ENCODE measurements around the gene UAP1.

Gene UAP1

DNA sequence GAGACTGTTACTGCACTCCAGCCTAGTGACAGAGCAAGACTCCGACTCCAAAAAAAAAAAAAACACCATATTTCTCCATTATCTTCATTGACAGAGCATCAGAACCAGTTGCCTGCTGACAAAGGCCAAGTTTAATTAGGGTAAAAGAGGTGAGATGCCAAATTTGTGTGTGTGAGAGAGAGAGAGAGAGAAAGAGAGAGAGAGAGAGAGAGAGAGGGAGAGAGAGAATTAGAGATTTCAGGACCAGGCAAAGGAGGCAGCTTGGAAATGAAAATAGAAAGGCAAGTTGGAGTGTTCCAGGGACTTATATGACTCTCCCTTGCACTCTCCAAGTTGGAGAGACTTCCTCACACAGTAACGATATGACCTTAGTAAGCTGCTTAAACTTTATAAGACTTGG lies 24.3 kb upstream of the UAP1 start:
- TF ChIP-seq, protein P1, sequence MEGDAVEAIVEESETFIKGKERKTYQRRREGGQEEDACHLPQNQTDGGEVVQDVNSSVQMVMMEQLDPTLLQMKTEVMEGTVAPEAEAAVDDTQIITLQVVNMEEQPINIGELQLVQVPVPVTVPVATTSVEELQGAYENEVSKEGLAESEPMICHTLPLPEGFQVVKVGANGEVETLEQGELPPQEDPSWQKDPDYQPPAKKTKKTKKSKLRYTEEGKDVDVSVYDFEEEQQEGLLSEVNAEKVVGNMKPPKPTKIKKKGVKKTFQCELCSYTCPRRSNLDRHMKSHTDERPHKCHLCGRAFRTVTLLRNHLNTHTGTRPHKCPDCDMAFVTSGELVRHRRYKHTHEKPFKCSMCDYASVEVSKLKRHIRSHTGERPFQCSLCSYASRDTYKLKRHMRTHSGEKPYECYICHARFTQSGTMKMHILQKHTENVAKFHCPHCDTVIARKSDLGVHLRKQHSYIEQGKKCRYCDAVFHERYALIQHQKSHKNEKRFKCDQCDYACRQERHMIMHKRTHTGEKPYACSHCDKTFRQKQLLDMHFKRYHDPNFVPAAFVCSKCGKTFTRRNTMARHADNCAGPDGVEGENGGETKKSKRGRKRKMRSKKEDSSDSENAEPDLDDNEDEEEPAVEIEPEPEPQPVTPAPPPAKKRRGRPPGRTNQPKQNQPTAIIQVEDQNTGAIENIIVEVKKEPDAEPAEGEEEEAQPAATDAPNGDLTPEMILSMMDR (IDR thresholded peaks at IDR 0.05; ENCODE audit: low read depth, low read length), result no peak
- in situ Hi-C loops (cut with HindIII; ENCODE audit: low sequenced_read_pairs), result no loop called here
- no peak for DNase-seq (ENCODE audit: low read depth, low spot score)
- H3K4me3 ChIP-seq (ENCODE audit: low read depth, low read length), result no peak overlapping the region

DNA sequence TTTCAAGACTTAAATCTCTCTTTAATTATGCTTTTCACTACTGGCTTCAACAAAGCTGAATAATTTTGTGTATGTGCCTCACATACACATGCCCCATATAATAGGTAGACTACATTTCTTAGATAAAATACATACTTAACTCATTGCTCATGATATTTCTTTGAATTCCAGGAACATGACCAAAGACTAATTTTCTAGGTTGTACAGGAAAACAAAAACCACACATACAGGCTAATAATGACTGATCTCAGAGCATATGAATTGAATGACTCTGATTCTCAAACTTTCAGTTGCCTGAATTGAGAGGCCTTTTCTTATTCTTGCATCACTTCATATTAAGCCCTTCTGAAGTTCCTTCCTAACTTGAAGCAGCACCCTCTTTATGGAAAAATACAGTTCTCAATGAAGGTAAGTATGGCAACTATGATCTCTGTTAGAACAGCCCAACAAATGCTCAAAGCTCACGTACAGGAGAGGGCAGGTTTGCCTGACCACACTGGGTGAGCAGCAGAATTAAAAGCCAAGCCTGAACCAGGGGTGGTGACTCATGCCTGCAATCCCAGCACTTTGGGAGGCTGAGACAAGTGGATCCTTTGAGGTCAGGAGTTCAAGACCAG lies 22.6 kb upstream of the UAP1 start:
- TF ChIP-seq, protein P1 (IDR thresholded peaks at IDR 0.05; ENCODE audit: low read depth, low read length), result no peak
- in situ Hi-C loops (cut with HindIII; ENCODE audit: low sequenced_read_pairs), result no loop called here
- DNase-seq (ENCODE audit: low read depth, low spot score), result peak; percentile 93
- H3K4me3 ChIP-seq (ENCODE audit: low read depth, low read length), result no peak overlapping the region

DNA sequence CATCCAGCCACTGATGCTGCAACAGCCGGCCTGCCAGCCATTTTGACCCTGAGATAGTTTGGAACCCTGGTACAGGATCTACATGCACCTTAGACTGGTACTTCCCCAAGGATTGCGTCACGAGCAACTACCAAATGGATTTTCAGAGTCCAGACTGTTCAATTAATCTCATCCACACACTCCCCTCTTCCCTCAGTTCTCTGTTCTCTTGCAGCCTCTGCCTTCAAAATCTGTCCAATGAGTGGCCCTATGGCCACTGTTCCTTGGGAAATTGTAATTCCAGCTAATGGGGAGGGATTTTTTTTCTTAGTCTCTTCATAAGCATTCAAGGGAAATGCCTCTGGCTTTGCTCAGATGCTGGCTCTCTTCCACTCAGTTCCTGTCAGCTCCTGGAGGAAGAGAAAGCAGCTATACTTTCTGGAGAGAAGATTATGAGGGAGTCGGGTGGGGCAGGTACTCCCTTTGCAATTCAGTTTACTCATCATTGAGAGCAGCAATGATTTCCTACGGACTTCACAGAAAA lies 19.8 kb upstream of the UAP1 start:
- TF ChIP-seq, protein P1 (IDR thresholded peaks at IDR 0.05; ENCODE audit: low read depth, low read length), result no peak
- no peak overlapping the region for H3K4me3 ChIP-seq (ENCODE audit: low read depth, low read length)
- in situ Hi-C loops (cut with HindIII; ENCODE audit: low sequenced_read_pairs), result no loop called here
- DNase-seq (ENCODE audit: low read depth, low spot score), result peak; percentile 97

DNA sequence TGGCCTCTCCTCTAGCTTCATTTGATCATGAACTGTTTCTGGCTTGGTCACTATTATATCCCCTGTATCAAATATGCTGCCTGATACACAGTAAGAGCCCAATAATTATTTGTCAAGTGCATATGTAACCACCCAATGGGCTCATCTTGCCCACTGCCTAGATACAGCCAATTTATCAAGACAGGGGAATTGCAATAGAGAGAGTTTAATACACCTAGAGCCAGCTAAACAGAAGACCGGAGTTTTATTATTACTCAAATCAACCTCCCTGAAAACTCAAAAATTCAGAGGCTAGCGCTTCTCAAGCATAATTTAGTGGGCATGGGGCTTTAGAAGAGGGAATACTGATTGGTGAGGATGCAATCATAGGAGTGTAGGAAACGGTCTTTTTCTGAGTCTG lies 18.3 kb upstream of the UAP1 start:
- TF ChIP-seq, protein P1 (IDR thresholded peaks at IDR 0.05; ENCODE audit: low read depth, low read length), result no peak
- no peak overlapping the region for H3K4me3 ChIP-seq (ENCODE audit: low read depth, low read length)
- in situ Hi-C loops (cut with HindIII; ENCODE audit: low sequenced_read_pairs), result no loop called here
- DNase-seq (ENCODE audit: low read depth, low spot score), result no peak

DNA sequence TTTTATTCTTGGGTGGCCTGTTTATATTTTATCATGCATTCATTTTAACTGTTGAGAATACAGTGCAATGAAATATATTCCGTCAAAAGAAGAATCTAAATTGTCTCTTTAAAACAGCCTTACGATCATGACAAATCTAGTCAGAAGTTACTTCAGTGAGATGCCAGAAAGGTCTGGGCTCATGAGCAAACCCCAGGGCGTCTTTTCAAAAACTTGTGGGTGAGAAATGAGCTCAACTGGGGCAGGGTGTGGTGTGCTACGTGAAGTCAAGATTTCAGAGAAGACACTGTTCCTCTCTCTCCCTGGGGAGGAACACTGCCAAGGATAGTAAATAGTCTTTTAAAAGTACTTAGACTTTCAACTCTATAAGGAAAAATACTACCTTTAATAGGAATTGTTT lies 13.4 kb upstream of the UAP1 start:
- DNase-seq (ENCODE audit: low read depth, low spot score), result peak; percentile 44
- TF ChIP-seq, protein P1 (IDR thresholded peaks at IDR 0.05; ENCODE audit: low read depth, low read length), result no peak
- in situ Hi-C loops (cut with HindIII; ENCODE audit: low sequenced_read_pairs), result no loop called here
- H3K4me3 ChIP-seq (ENCODE audit: low read depth, low read length), result no peak overlapping the region

DNA sequence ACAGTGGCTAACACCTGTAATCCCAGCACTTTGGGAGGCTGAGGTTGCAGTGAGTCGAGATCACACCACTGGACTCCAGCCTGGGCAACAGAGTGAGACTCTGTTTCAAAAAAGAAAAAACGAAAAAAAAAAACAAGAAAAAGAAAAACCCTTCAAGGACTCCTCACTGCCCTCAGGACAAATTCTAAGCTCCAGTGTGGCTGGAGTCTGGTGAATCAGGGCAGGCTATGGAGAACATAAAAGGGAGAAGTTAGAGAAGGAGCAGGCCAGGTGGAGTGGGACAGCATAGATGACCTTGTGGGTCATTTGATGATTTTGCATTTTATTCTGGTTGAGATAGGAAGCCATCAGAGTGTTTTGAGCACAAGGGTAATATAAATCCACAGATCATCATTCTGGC lies 12.5 kb upstream of the UAP1 start:
- TF ChIP-seq, protein P1 (IDR thresholded peaks at IDR 0.05; ENCODE audit: low read depth, low read length), result no peak
- H3K4me3 ChIP-seq (ENCODE audit: low read depth, low read length), result no peak overlapping the region
- DNase-seq (ENCODE audit: low read depth, low spot score), result no peak
- in situ Hi-C loops (cut with HindIII; ENCODE audit: low sequenced_read_pairs), result no loop called here
